Lung (tissue), 12 donors: ENCODE measurements around the gene TMEM174. TPM values are rescaled to one million over a fixed set of nuclear protein-coding genes. Genes with fewer than 3 reads are reported as not detected.

ENCODE experiments used
- ATAC-seq: fragments of 200-7000 bp; cut with Tn5 transposase; one replicate; pipeline ENCODE4 v1.9.1; 2020; ENCODE audit warnings: moderate number of reproducible peaks; ENCODE audit not compliant: insufficient read depth, low FRiP score
- DNase-seq, 3 donors: peaks; one replicate each; pipeline ENCODE4 v3.0.0-alpha.2; 2013 to 2017
- H3K27ac ChIP-seq, 2 donors: one replicate each; pipeline ENCODE4 v1.5.1; 2013; ENCODE audit warnings: mild to moderate bottlenecking in 2 of 2, moderate library complexity in 2 of 2, control low read depth in 1 of 2, inconsistent platforms in 1 of 2, low read depth in 1 of 2, low read length in 1 of 2
- H3K27me3 ChIP-seq, 3 donors: one replicate each; pipeline ENCODE4 v1.5.1; 2013; ENCODE audit warnings: low read length in 2 of 3; ENCODE audit not compliant: control insufficient read depth in 3 of 3, insufficient read depth in 3 of 3
- H3K36me3 ChIP-seq, 4 donors: one replicate each; pipeline ENCODE4 v1.5.1; 2013; ENCODE audit warnings: low read length in 4 of 4, mild to moderate bottlenecking in 1 of 4, moderate library complexity in 1 of 4; ENCODE audit not compliant: control insufficient read depth in 4 of 4, insufficient read depth in 4 of 4
- H3K4me1 ChIP-seq, 5 donors: one replicate each; pipeline ENCODE4 v1.5.1; 2013; ENCODE audit warnings: low read length in 5 of 5, mild to moderate bottlenecking in 2 of 5, moderate library complexity in 1 of 5; ENCODE audit not compliant: control insufficient read depth in 5 of 5, insufficient read depth in 5 of 5
- H3K4me3 ChIP-seq: one replicate; pipeline ENCODE4 v1.5.1; 2013; ENCODE audit warnings: mild to moderate bottlenecking, control low read depth, moderate library complexity
- H3K9ac ChIP-seq, 2 donors: one replicate each; pipeline ENCODE4 v1.5.1; 2013; ENCODE audit warnings: low read length in 2 of 2, control low read depth in 1 of 2; ENCODE audit not compliant: insufficient read depth in 1 of 2
- H3K9me3 ChIP-seq, 4 donors: one replicate each; pipeline ENCODE4 v1.5.1; 2013; ENCODE audit warnings: low read length in 3 of 4, mild to moderate bottlenecking in 1 of 4, moderate library complexity in 1 of 4; ENCODE audit not compliant: control insufficient read depth in 4 of 4, insufficient read depth in 3 of 4
- CTCF ChIP-seq: IDR thresholded peaks from 2 replicates; pipeline ENCODE4 v1.5.1; 2012; ENCODE audit warnings: mild to moderate bottlenecking; ENCODE audit errors: control extremely low read depth, extremely low read depth
- WGBS, 2 donors: extraction: QIAGEN DNeasy Blood & Tissue Kit; methylation state at CpG; one replicate each; pipeline ENCODE4 v1.1.7; 2013; 5-methylcytosine and 5-hydroxymethylcytosine counted together
- polyA plus RNA-seq, 2 donors: library from polyadenylated mRNA; stranded (reverse); fragments of 200-250 nt; gene quantifications; one replicate each; pipeline ENCODE4 v1.2.1, GENCODE V29; 2013
- total RNA-seq, 2 donors: library from RNA; depleted of rRNA in 1 of 2; stranded (reverse); fragments of >200 nt in 1 of 2; gene quantifications; one replicate each; pipeline ENCODE4 v1.2.1, GENCODE V29; 2014 to 2021
- donor health status: control.
- donor health status: control.
- donor health status: Bipolar disorder and iron deficiency.
- donor health status: healthy.
- donor health status: DM: yes; HTN: yes; CAD: no.

The TMEM174 gene
- total and polyA plus RNA-seq, 4 donors: not detected

GRCh38 chr5:73213566-73213998, 40.6 kb downstream of the TMEM174 start:
- Histone ChIP-seq H3K36me3 (no peaks in the 10 kb centered on the region), H3K9ac (no peak overlapping the region), H3K4me1 (peaks cover 0 to 10% (median 0%) of the 10 kb centered on the region in 5 donors), H3K4me3 (no peak overlapping the region), H3K27me3 (peaks cover 0 to 47% (median 45%) of the 10 kb centered on the region in 3 donors), H3K9me3 (no peaks in the 10 kb centered on the region), H3K27ac (no peak overlapping the region)
- ATAC-seq: no peak
- no peak for TF ChIP-seq CTCF
- 32 to 50% methylated on average over 6 of the region's 6 CpGs for whole genome bisulfite sequencing, 2 donors
- peak in 2 of 3 donors; percentile 15 to 25 for DNase-seq

GRCh38 chr5:73214306-73214705, 41.3 kb downstream of the TMEM174 start:
- no peak overlapping the region for H3K27ac ChIP-seq
- no peak for DNase-seq
- whole genome bisulfite sequencing, 2 donors: 36 to 40% methylated on average over 4 of the region's 4 CpGs
- peaks cover 0 to 10% (median 0%) of the 10 kb centered on the region in 5 donors for H3K4me1 ChIP-seq
- TF ChIP-seq CTCF: no peak
- peaks cover 5 to 53% (median 52%) of the 10 kb centered on the region in 3 donors for H3K27me3 ChIP-seq
- no peak overlapping the region for H3K9ac ChIP-seq
- H3K9me3 ChIP-seq: no peaks in the 10 kb centered on the region
- no peaks in the 10 kb centered on the region for H3K36me3 ChIP-seq
- no peak overlapping the region for H3K4me3 ChIP-seq
- no peak for ATAC-seq

- Histone ChIP-seq H3K9ac (no peak overlapping the region), H3K27me3 (peaks cover 5 to 55% (median 54%) of the 10 kb centered on the region in 3 donors), H3K27ac (no peak overlapping the region), H3K36me3 (no peaks in the 10 kb centered on the region), H3K9me3 (no peaks in the 10 kb centered on the region), H3K4me3 (no peak overlapping the region), H3K4me1 (peaks cover 0 to 10% (median 0%) of the 10 kb centered on the region in 5 donors)
- no peak for TF ChIP-seq CTCF
- ATAC-seq (no peak), DNase-seq (no peak)
- 22% methylated on average over 6 of the region's 6 CpGs for WGBS, 2 donors
Observed at GRCh38 chr5:73214996-73215395, 42.0 kb downstream of the TMEM174 start.

GRCh38 chr5:73215531-73215890, 42.5 kb downstream of the TMEM174 start:
- H3K27ac ChIP-seq: no peak overlapping the region
- H3K9ac ChIP-seq: no peak overlapping the region
- 3 to 6% methylated on average over 10 of the region's 10 CpGs for WGBS, 2 donors
- peak in 1 of 3 donors; percentile 10 for DNase-seq
- H3K27me3 ChIP-seq: peaks cover 5 to 59% (median 58%) of the 10 kb centered on the region in 3 donors
- H3K9me3 ChIP-seq: no peaks in the 10 kb centered on the region
- no peak for TF ChIP-seq CTCF
- H3K4me3 ChIP-seq: no peak overlapping the region
- peak; percentile 14 for ATAC-seq
- no peaks in the 10 kb centered on the region for H3K36me3 ChIP-seq
- H3K4me1 ChIP-seq: peaks cover 0 to 10% (median 0%) of the 10 kb centered on the region in 5 donors
